K562 (cell line): ENCODE measurements around the gene TTC16. TPM values are rescaled to one million over a fixed set of nuclear protein-coding genes. Genes with fewer than 3 reads are reported as not detected.
A peak's percentile ranks its signal among the peaks of the same experiment; 100 is the strongest.

ENCODE experiments used
- ATAC-seq: fragments of 200-7000 bp; cut with Tn5 transposase; 3 replicates; pipeline ENCODE4 v1.9.1; 2020; ENCODE audit warnings: moderate library complexity
- BruUV-seq: library from RNA; stranded (reverse); fragments of 400-500 nt; replicated peaks from 2 replicates; lab custom pipeline; 2021; lab: Mats Ljungman, UMichigan
- CTCF ChIA-PET: fragments of 300-600 bp; formaldehyde crosslinking; extraction: SDS; loops from one replicate; lab custom pipeline; 2021; ENCODE audit warnings: low intra/inter-chr PET ratio; lab: Yijun Ruan, JAX
- POLR2A ChIA-PET: fragments of 300-600, 350-650 bp; sonication (Branson Sonifier 250); formaldehyde crosslinking; extraction: SDS; loops from one replicate; lab custom pipeline; 2021; ENCODE audit warnings: antibody characterized with exemption, inconsistent platforms; lab: Yijun Ruan, JAX
- DNase-seq, 4 experiments: peaks; one replicate each; pipeline versions ENCODE4 v3.0.0 to v3.0.0-alpha.2; 2011 to 2018; ENCODE audit warnings: low spot score in 3 of 4, mixed read lengths in 3 of 4; ENCODE audit errors: extremely low read depth in 1 of 4
- FAIRE-seq: peaks from 2 replicates; lab custom pipeline; 2011; peaks lifted over from hg19 to GRCh38; lab: Jason Lieb, UNC
- H2AFZ ChIP-seq: 2 replicates; pipeline ENCODE4 v1.6.0; 2011; ENCODE audit warnings: low read depth, low read length, control low read depth, inconsistent platforms
- H3K27ac ChIP-seq: fragments of 200-600 bp; 3 replicates; pipeline ENCODE4 v1.8.0; 2011; ENCODE audit warnings: low read depth, mild to moderate bottlenecking, control low read depth, inconsistent platforms, low read length, moderate library complexity, mixed read lengths; ENCODE audit errors: extremely low read depth
- H3K27me3 ChIP-seq, 2 experiments: fragments of 300-600 bp in 1 of 2; 2 replicates in 1 of 2; 3 replicates in 1 of 2; pipeline versions ENCODE4 v1.6.0 to v1.8.0; 2011; ENCODE audit warnings: inconsistent platforms in 2 of 2, low read length in 2 of 2, mild to moderate bottlenecking in 1 of 2, mixed read lengths in 1 of 2, moderate library complexity in 1 of 2; ENCODE audit not compliant: control insufficient read depth in 2 of 2, insufficient read depth in 2 of 2
- H3K36me3 ChIP-seq: fragments of 300-600 bp; 3 replicates; pipeline ENCODE4 v1.8.0; 2011; ENCODE audit warnings: mild to moderate bottlenecking, low read length, inconsistent platforms; ENCODE audit not compliant: control insufficient read depth, insufficient read depth
- H3K4me1 ChIP-seq, 2 experiments: fragments of 200-600 bp in 1 of 2; replicated peaks in 1 of 2; 2 replicates in 1 of 2; 3 replicates in 1 of 2; pipeline versions ENCODE4 v1.5.1 to v1.8.0; 2011; ENCODE audit warnings: inconsistent platforms in 2 of 2, low read length in 2 of 2, mild to moderate bottlenecking in 1 of 2, mixed read lengths in 1 of 2, moderate library complexity in 1 of 2; ENCODE audit not compliant: control insufficient read depth in 2 of 2, insufficient read depth in 2 of 2
- H3K4me2 ChIP-seq: 2 replicates; pipeline ENCODE4 v1.6.1; 2011; ENCODE audit warnings: low read length, control low read depth, inconsistent platforms, mixed read lengths; ENCODE audit not compliant: insufficient read depth
- H3K4me3 ChIP-seq: fragments of 200-600 bp; sonication (generic), shearing (Covaris generic); 2 replicates; pipeline ENCODE4 v1.5.1; 2016; ENCODE audit warnings: control low read depth, inconsistent platforms
- H3K79me2 ChIP-seq: fragments of 200-600 bp; 3 replicates; pipeline ENCODE4 v1.8.0; 2011; ENCODE audit warnings: low read length, inconsistent platforms; ENCODE audit not compliant: control insufficient read depth, insufficient read depth
- H3K9ac ChIP-seq, 2 experiments: 2 replicates each; pipeline versions ENCODE4 v1.6.0 to v1.6.1; 2011; ENCODE audit warnings: low read depth in 2 of 2, low read length in 2 of 2, control low read depth in 1 of 2, inconsistent platforms in 1 of 2, mild to moderate bottlenecking in 1 of 2, mixed read lengths in 1 of 2; ENCODE audit not compliant: insufficient read depth in 1 of 2
- H3K9me1 ChIP-seq: one replicate; pipeline ENCODE4 v1.6.0; 2011; ENCODE audit warnings: inconsistent platforms, mild to moderate bottlenecking, low read length, moderate library complexity; ENCODE audit not compliant: control insufficient read depth, insufficient read depth
- H3K9me3 ChIP-seq: replicated peaks from 2 replicates; pipeline ENCODE4 v1.5.1; 2011; ENCODE audit warnings: low read depth, low read length, inconsistent platforms; ENCODE audit not compliant: control insufficient read depth, insufficient read depth
- H4K20me1 ChIP-seq: replicated peaks from 2 replicates; pipeline ENCODE4 v1.6.1; 2011; ENCODE audit warnings: low read length, inconsistent platforms, mixed read lengths; ENCODE audit not compliant: control insufficient read depth, insufficient read depth
- CXXC5 ChIP-seq: fragments of 250-450 bp; sonication (Bioruptor Pico); IDR thresholded peaks from 2 replicates; pipeline ENCODE4 v1.8.0; 2022; ENCODE audit warnings: inconsistent platforms, mild to moderate bottlenecking, moderate library complexity
- ESRRB ChIP-seq: fragments of 250-450 bp; sonication (Bioruptor Pico); IDR thresholded peaks from 2 replicates; pipeline ENCODE4 v1.5.0; 2020; ENCODE audit warnings: mild to moderate bottlenecking, moderate library complexity, borderline replicate concordance
- ETV1 ChIP-seq: fragments of 450-650 bp; conservative IDR thresholded peaks from 2 replicates; pipeline ENCODE4 v1.6.1; 2016; ENCODE audit warnings: missing genetic modification characterization, control low read depth, low read depth, missing compliant biosample characterization
- HDAC8 ChIP-seq: fragments of 450-650 bp; IDR thresholded peaks from 2 replicates; pipeline ENCODE4 v1.6.1; 2016; ENCODE audit warnings: mild to moderate bottlenecking, missing genetic modification characterization, moderate library complexity, missing compliant biosample characterization
- ILK ChIP-seq: fragments of 450-650 bp; IDR thresholded peaks from 2 replicates; pipeline ENCODE4 v1.6.1; 2016; ENCODE audit warnings: missing genetic modification characterization, low read depth, mild to moderate bottlenecking, missing compliant biosample characterization, moderate library complexity, borderline replicate concordance
- KAT8 ChIP-seq: fragments of 450-650 bp; IDR thresholded peaks from 2 replicates; pipeline ENCODE4 v1.6.1; 2016; ENCODE audit warnings: low read depth, mild to moderate bottlenecking
- MAX ChIP-seq: sonication (generic); formaldehyde crosslinking; IDR thresholded peaks from 2 replicates; pipeline ENCODE4 v1.9.0; 2022; ENCODE audit warnings: mild to moderate bottlenecking, missing genetic modification reagents
- SAP30 ChIP-seq: fragments of 200-600 bp; sonication (generic); IDR thresholded peaks from 2 replicates; pipeline ENCODE4 v1.6.1; 2012; ENCODE audit warnings: borderline replicate concordance, low read depth, mild to moderate bottlenecking, moderate library complexity, low read length, control low read depth, inconsistent platforms; ENCODE audit not compliant: insufficient read depth, poor library complexity, severe bottlenecking
- STAT5A ChIP-seq: IDR thresholded peaks from 2 replicates; pipeline ENCODE4 v1.6.1; 2012; ENCODE audit warnings: low read length, inconsistent platforms, borderline replicate concordance
- VEZF1 ChIP-seq: fragments of 200-800 bp; sonication (Bioruptor generic); IDR thresholded peaks from 2 replicates; pipeline ENCODE4 v1.6.1; 2017; ENCODE audit warnings: missing genetic modification characterization, missing compliant biosample characterization
- ZBTB34 ChIP-seq: fragments of 250-450 bp; sonication (Bioruptor Pico); IDR thresholded peaks from 2 replicates; pipeline ENCODE4 v1.8.0; 2021; ENCODE audit warnings: mild to moderate bottlenecking, moderate library complexity
- ZBTB9 ChIP-seq: fragments of 450-650 bp; formaldehyde crosslinking; IDR thresholded peaks from 2 replicates; pipeline ENCODE4 v1.4.0; 2020; ENCODE audit warnings: mild to moderate bottlenecking, moderate library complexity
- WGBS: fragments of 100-300 bp; shearing (Covaris generic); methylation state at CpG from one replicate; pipeline ENCODE4 v1.1.6; 2016; ENCODE audit warnings: low coverage, mixed read lengths; ENCODE audit not compliant: insufficient coverage; ENCODE audit errors: missing lambda C conversion rate; 5-methylcytosine and 5-hydroxymethylcytosine counted together
- in situ Hi-C: fragments of 300-500 bp; cut with MboI; formaldehyde crosslinking; loops from 4 replicates; pipeline ENCODE4 v1.15.0; 2018; ENCODE audit warnings: inconsistent platforms, mixed read lengths
- intact Hi-C: fragments of 100-400 bp; cut with micrococcal nuclease; formaldehyde crosslinking; loops from 2 replicates; pipeline ENCODE4 v1.14.2; 2022
- polyA plus RNA-seq, 8 experiments: library from polyadenylated mRNA; depleted of rRNA in 4 of 8; stranded (reverse) in 5 of 8; unstranded in 3 of 8; fragments of >200 nt; fragmentation: Nextera tagmentation in 2 of 8; fragmentation: Illumina TruSeq in 1 of 8; extraction: Ambion mirVana in 2 of 8; extraction: Trizol in 1 of 8; gene quantifications; 2 replicates each; pipeline versions ENCODE4 v1.2.1 to v1.2.3, GENCODE V29; 2011 to 2014; ENCODE audit warnings: inconsistent platforms in 1 of 8, missing spikeins in 1 of 8
- total RNA-seq, 7 experiments: library from RNA; depleted of rRNA in 6 of 7; stranded (reverse); fragments of >200 nt in 6 of 7; fragmentation: Illumina TruSeq in 2 of 7; extraction: Trizol in 2 of 7; gene quantifications; 2 replicates each; pipeline versions ENCODE4 v1.2.1 to v1.2.3, GENCODE V29; 2011 to 2021; ENCODE audit warnings: low replicate concordance in 1 of 7
- TF ChIP-seq, protein P1 (sequence below): fragments of 250-450 bp; sonication (Bioruptor Pico); IDR thresholded peaks from 2 replicates; pipeline ENCODE4 v1.6.1; 2021; ENCODE audit warnings: mild to moderate bottlenecking
- TF ChIP-seq, protein P2 (sequence below): fragments of 250-450 bp; sonication (Bioruptor Pico); IDR thresholded peaks from 2 replicates; pipeline ENCODE4 v1.4.0; 2020; ENCODE audit warnings: borderline replicate concordance

Gene TTC16
- total and polyA plus RNA-seq, 9 of the 15 experiments (the other 6 are each of a cell fraction or from before 2014, with no cell fraction given): 0.11 TPM; not detected in 8

DNA sequence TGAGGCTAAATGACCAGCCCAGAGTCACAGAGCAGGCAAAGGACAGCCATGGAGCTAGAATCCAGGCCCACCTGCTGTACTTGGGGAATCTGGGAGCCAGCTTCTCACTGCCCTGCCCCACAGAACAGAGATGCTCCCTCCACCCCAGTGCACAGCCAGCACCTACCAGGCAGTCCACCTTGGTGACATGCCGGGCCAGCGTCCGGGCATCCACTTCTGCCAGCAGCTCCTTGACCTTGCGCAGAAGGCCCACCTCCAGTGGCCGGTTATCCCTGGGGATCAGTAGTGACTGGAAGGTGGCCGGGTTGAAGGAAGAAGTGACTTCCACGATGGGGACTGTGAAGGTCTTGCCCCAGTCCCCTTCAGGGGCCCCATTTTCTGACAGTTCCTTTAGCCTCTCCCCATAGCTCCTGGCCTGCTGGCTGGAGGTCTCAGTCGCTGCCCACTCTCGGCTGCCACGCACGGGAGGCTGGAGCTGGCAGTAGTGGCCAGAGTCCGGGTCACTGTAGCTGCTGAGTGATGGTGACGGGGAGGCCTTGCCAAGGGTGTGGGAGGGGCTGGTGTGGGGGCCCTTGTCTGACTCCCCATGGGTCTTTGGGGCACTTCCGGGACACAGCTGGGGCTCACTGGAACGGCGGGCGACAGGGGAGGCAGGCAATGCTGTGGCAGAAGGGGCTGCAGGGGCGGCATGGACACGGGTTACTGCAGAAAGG is 28.7 kb downstream of the TTC16 start:
- WGBS: 67% methylated on average over 14 of the region's 19 CpGs
- no peak overlapping the region for H3K4me3 ChIP-seq
- H3K27me3 ChIP-seq: peaks cover 9 to 29% of the 10 kb centered on the region in 2 experiments; a peak in 3 of 5 replicates
- H3K36me3 ChIP-seq: no peaks in the 10 kb centered on the region
- H3K4me2 ChIP-seq: no peak overlapping the region
- DNase-seq (no peak), FAIRE-seq (no peak), ATAC-seq (no peak)
- peak overlapping the region in 1 of 2 experiments; percentile 23; a peak in 1 of 4 replicates for H3K9ac ChIP-seq
- no peaks in the 10 kb centered on the region for H3K9me1 ChIP-seq
- no TSS peak for BruUV-seq
- CTCF ChIA-PET: no interaction called here
- H3K4me1 ChIP-seq: peaks cover 15 to 53% of the 10 kb centered on the region in 2 experiments
- intact Hi-C loops: no loop called here
- in situ Hi-C loops: no loop called here
- no peak overlapping the region for H3K27ac ChIP-seq
- H3K79me2 ChIP-seq: no peaks in the 10 kb centered on the region
- H2AFZ ChIP-seq: no peak overlapping the region
- no peaks in the 10 kb centered on the region for H3K9me3 ChIP-seq
- POLR2A ChIA-PET: interaction anchor here (0.6 to 0.9 kb wide), 4 partner anchors 19 to 719 kb away, joined by 3 to 4 read pairs (median 3); no protein-coding TSS in a partner anchor
- H4K20me1 ChIP-seq: peaks cover 4% of the 10 kb centered on the region
- TF ChIP-seq, protein P1, sequence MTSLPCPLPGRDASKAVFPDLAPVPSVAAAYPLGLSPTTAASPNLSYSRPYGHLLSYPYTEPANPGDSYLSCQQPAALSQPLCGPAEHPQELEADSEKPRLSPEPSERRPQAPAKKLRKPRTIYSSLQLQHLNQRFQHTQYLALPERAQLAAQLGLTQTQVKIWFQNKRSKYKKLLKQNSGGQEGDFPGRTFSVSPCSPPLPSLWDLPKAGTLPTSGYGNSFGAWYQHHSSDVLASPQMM (CRISPR knock-in tag): no peak
- no peak for TF ChIP-seq MAX
- TF ChIP-seq ZBTB9: no peak
- no peak for TF ChIP-seq HDAC8
- TF ChIP-seq STAT5A: no peak
- TF ChIP-seq CXXC5: no peak
- no peak for TF ChIP-seq VEZF1
- TF ChIP-seq ILK (tag): no peak
- TF ChIP-seq KAT8: no peak
- TF ChIP-seq SAP30: no peak
- TF ChIP-seq ETV1 (tag): no peak
- TF ChIP-seq ZBTB34 (CRISPR knock-in tag): no peak
- no peak for TF ChIP-seq ESRRB (CRISPR knock-in tag)
- TF ChIP-seq, protein P2, sequence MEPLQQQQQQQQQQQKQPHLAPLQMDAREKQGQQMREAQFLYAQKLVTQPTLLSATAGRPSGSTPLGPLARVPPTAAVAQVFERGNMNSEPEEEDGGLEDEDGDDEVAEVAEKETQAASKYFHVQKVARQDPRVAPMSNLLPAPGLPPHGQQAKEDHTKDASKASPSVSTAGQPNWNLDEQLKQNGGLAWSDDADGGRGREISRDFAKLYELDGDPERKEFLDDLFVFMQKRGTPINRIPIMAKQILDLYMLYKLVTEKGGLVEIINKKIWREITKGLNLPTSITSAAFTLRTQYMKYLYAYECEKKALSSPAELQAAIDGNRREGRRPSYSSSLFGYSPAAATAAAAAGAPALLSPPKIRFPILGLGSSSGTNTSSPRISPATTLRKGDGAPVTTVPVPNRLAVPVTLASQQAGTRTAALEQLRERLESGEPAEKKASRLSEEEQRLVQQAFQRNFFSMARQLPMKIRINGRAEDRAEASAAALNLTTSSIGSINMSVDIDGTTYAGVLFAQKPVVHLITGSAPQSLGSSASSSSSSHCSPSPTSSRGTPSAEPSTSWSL (CRISPR knock-in tag): no peak
